Spleen (tissue), 7 donors: Measurements from ENCODE around the gene SLC47A2.

Experiments
- CTCF ChIP-seq, 11 experiments: fragments of 200-600 bp in 7 of 11; fragments of 450-650 bp in 4 of 11; sonication (generic) in 4 of 11; IDR thresholded peaks in 8 of 11; conservative IDR thresholded peaks in 3 of 11; 1 replicate in 7 of 11; 2 replicates in 4 of 11; pipeline versions ENCODE4 v1.4.0 to v1.8.0; 2016 to 2021; ENCODE audit warnings: antibody characterized with exemption in 11 of 11, inconsistent platforms in 4 of 11, mild to moderate bottlenecking in 1 of 11
- POLR2AphosphoS5 ChIP-seq, 3 donors: sonication (generic); formaldehyde crosslinking; IDR thresholded peaks; one replicate each; pipeline ENCODE4 v1.5.1; 2017; ENCODE audit warnings: antibody characterized with exemption in 3 of 3
- donor health status: DM: no; HTN: no; CAD: no; lungs with moderate emphysema.
- donor health status: DM: no; HTN: no; CAD: no.
- donor health status: DM: no; HTN: no; CAD: no.

GRCh38 chr17:19736071-19736470, 19.7 kb upstream of the SLC47A2 start:
- TF ChIP-seq POLR2AphosphoS5 (IDR thresholded peaks at IDR 0.05) (peak; percentile 32 to 42 (median 34)), CTCF (IDR thresholded peaks at IDR 0.05 in 8 of 11, conservative IDR thresholded peaks at IDR 0.05 in 3 of 11) (no peak)
